Measurements from ENCODE around the gene ITPRIPL2.

DNA sequence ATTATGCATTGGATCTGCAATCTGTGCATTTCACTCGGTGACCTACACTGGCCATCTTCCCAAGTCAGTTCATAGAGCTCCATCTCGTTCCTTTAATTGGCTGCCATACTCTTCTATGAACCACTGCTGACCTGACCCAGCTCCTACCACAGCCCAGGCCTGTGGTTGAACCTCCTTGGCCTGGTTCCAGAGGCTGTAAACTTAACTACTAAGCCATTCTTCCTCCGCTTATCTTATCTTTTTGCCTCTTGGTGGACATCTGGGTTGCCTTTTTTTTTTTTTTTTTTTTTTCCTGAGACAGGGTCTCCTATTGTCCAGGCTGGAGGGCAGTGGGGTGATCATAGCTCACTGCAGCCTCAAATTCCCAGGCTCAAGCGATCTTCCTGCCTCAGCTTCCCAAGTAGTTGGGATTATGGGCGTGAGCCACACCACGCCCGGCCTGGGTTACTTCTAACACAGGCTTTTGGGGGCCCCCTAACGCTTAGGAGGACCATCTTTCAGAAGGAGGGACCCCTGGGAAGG lies 28.0 kb upstream of the ITPRIPL2 start:
- TF ChIP-seq TAF1 (IDR thresholded peaks at IDR 0.05; ENCODE audit: low read depth, low read length) (no peak), POLR2A (IDR thresholded peaks at IDR 0.05; ENCODE audit: low read depth, low read length) (no peak), SPI1 (IDR thresholded peaks at IDR 0.05; ENCODE audit: low read depth, low read length) (no peak), PAX5 (IDR thresholded peaks at IDR 0.05; ENCODE audit: insufficient read depth, low read length, severe bottlenecking) (no peak), POLR2AphosphoS5 (IDR thresholded peaks at IDR 0.05; ENCODE audit: low read depth, low read length) (no peak)

Data from GM12891 (cell line).